H9 (cell line): ENCODE measurements around the gene JRKL. TPM values are rescaled to one million over a fixed set of nuclear protein-coding genes. Genes with fewer than 3 reads are reported as not detected.

ENCODE experiments used
- DNase-seq: peaks from one replicate; pipeline ENCODE4 v3.0.0-alpha.2; 2017
- H2AFZ ChIP-seq: one replicate; pipeline ENCODE4 v1.6.1; 2013; ENCODE audit warnings: mild to moderate bottlenecking, low read length, control low read depth, moderate library complexity
- H2AK5ac ChIP-seq: 2 replicates; pipeline ENCODE4 v1.6.1; 2013; ENCODE audit warnings: low read length, control low read depth, mixed read lengths; ENCODE audit not compliant: insufficient read length
- H2BK120ac ChIP-seq: one replicate; pipeline ENCODE4 v1.6.1; 2013; ENCODE audit warnings: low read depth, mild to moderate bottlenecking, low read length, control low read depth, inconsistent platforms; ENCODE audit not compliant: poor library complexity, severe bottlenecking
- H2BK12ac ChIP-seq: 2 replicates; pipeline ENCODE4 v1.6.1; 2013; ENCODE audit warnings: low read length, control low read depth, mixed read lengths, low read depth; ENCODE audit not compliant: insufficient read length
- H2BK15ac ChIP-seq: 2 replicates; pipeline ENCODE4 v1.6.1; 2013; ENCODE audit warnings: low read depth, low read length, control low read depth
- H2BK20ac ChIP-seq: one replicate; pipeline ENCODE4 v1.6.1; 2013; ENCODE audit warnings: low read depth, mild to moderate bottlenecking, low read length, control low read depth, inconsistent platforms; ENCODE audit not compliant: poor library complexity, severe bottlenecking
- H2BK5ac ChIP-seq: 2 replicates; pipeline ENCODE4 v1.6.1; 2013; ENCODE audit warnings: low read length, control low read depth, mixed read lengths; ENCODE audit not compliant: insufficient read length
- H3K14ac ChIP-seq: 2 replicates; pipeline ENCODE4 v1.6.1; 2013; ENCODE audit warnings: low read length, control low read depth; ENCODE audit not compliant: insufficient read depth
- H3K18ac ChIP-seq: 2 replicates; pipeline ENCODE4 v1.6.1; 2013; ENCODE audit warnings: low read depth, mild to moderate bottlenecking, mixed read lengths, low read length, control low read depth; ENCODE audit not compliant: insufficient read length
- H3K23ac ChIP-seq: 2 replicates; pipeline ENCODE4 v1.6.1; 2013; ENCODE audit warnings: low read length, control low read depth, mixed read lengths, low read depth; ENCODE audit not compliant: insufficient read length
- H3K23me2 ChIP-seq: 2 replicates; pipeline ENCODE4 v1.6.1; 2013; ENCODE audit warnings: low read depth, mild to moderate bottlenecking, mixed read lengths, low read length, control low read depth; ENCODE audit not compliant: insufficient read length, poor library complexity, severe bottlenecking
- H3K27ac ChIP-seq: 2 replicates; pipeline ENCODE4 v1.5.1; 2013; ENCODE audit warnings: low read length, control low read depth, mixed read lengths, low read depth; ENCODE audit not compliant: insufficient read length
- H3K27me3 ChIP-seq: 2 replicates; pipeline ENCODE4 v1.6.1; 2013; ENCODE audit warnings: low read length, control low read depth, inconsistent platforms; ENCODE audit not compliant: insufficient read depth
- H3K4ac ChIP-seq: 2 replicates; pipeline ENCODE4 v1.6.1; 2013; ENCODE audit warnings: low read depth, mild to moderate bottlenecking, control low read depth, inconsistent platforms, low read length, moderate library complexity
- H3K4me1 ChIP-seq: 2 replicates; pipeline ENCODE4 v1.6.1; 2013; ENCODE audit warnings: low read length, control low read depth, inconsistent platforms; ENCODE audit not compliant: insufficient read depth
- H3K4me2 ChIP-seq: 2 replicates; pipeline ENCODE4 v1.6.1; 2013; ENCODE audit warnings: low read length, control low read depth, mixed read lengths; ENCODE audit not compliant: insufficient read length, insufficient read depth
- H3K56ac ChIP-seq: 2 replicates; pipeline ENCODE4 v1.6.1; 2013; ENCODE audit warnings: low read depth, mild to moderate bottlenecking, mixed read lengths, low read length, control low read depth; ENCODE audit not compliant: insufficient read length
- H3K79me1 ChIP-seq: 2 replicates; pipeline ENCODE4 v1.6.1; 2013; ENCODE audit warnings: low read depth, mild to moderate bottlenecking, moderate library complexity, low read length, control low read depth, inconsistent platforms; ENCODE audit not compliant: insufficient read depth, poor library complexity, severe bottlenecking
- H3K79me2 ChIP-seq: 2 replicates; pipeline ENCODE4 v1.6.1; 2013; ENCODE audit warnings: low read length, control low read depth, inconsistent platforms; ENCODE audit not compliant: insufficient read depth
- H3K9ac ChIP-seq: 2 replicates; pipeline ENCODE4 v1.6.1; 2013; ENCODE audit warnings: low read length, control low read depth, mixed read lengths; ENCODE audit not compliant: insufficient read length; ENCODE audit errors: extremely low read depth
- H3K9me3 ChIP-seq: one replicate; pipeline ENCODE4 v1.6.1; 2013; ENCODE audit warnings: low read depth, low read length, inconsistent platforms; ENCODE audit not compliant: control insufficient read depth
- H3T11ph ChIP-seq: one replicate; pipeline ENCODE4 v1.6.1; 2013; ENCODE audit warnings: mild to moderate bottlenecking, low read length, control low read depth, inconsistent platforms
- H4K20me1 ChIP-seq: one replicate; pipeline ENCODE4 v1.6.1; 2013; ENCODE audit not compliant: control insufficient read depth, insufficient read length, insufficient read depth
- H4K5ac ChIP-seq: 2 replicates; pipeline ENCODE4 v1.6.1; 2013; ENCODE audit warnings: low read depth, mild to moderate bottlenecking, mixed read lengths, low read length, control low read depth; ENCODE audit not compliant: insufficient read length
- H4K8ac ChIP-seq: replicated peaks from 2 replicates; pipeline ENCODE4 v1.6.1; 2013; ENCODE audit warnings: low read length, control low read depth, mixed read lengths, low read depth; ENCODE audit not compliant: insufficient read length
- H4K91ac ChIP-seq: 2 replicates; pipeline ENCODE4 v1.6.1; 2013; ENCODE audit warnings: low read depth, mild to moderate bottlenecking, moderate library complexity, mixed read lengths, low read length, control low read depth; ENCODE audit not compliant: insufficient read length
- H3K27ac Mint-ChIP-seq, 3 experiments: 2 replicates in 2 of 3; 3 replicates in 1 of 3; pipeline ENCODE4 v1.8.0; 2020 to 2021; ENCODE audit warnings: mixed read lengths in 3 of 3, mild to moderate bottlenecking in 1 of 3, moderate library complexity in 1 of 3
- H3K27me3 Mint-ChIP-seq: 2 replicates; pipeline ENCODE4 v1.8.0; 2021; ENCODE audit warnings: low read depth, mild to moderate bottlenecking, moderate library complexity, mixed read lengths
- H3K36me3 Mint-ChIP-seq, 3 experiments: 2 replicates in 2 of 3; 3 replicates in 1 of 3; pipeline ENCODE4 v1.8.0; 2020 to 2021; ENCODE audit warnings: low read depth in 3 of 3, mixed read lengths in 3 of 3; ENCODE audit not compliant: insufficient read depth in 1 of 3
- H3K4me1 Mint-ChIP-seq, 2 experiments: 2 replicates each; pipeline ENCODE4 v1.8.0; 2020; ENCODE audit warnings: mixed read lengths in 2 of 2
- H3K4me3 Mint-ChIP-seq, 2 experiments: 2 replicates in 1 of 2; 3 replicates in 1 of 2; pipeline ENCODE4 v1.8.0; 2020 to 2021; ENCODE audit warnings: mild to moderate bottlenecking in 2 of 2, mixed read lengths in 2 of 2, moderate library complexity in 1 of 2
- H3K9me3 Mint-ChIP-seq, 2 experiments: 2 replicates in 1 of 2; 3 replicates in 1 of 2; pipeline ENCODE4 v1.8.0; 2020; ENCODE audit warnings: mild to moderate bottlenecking in 2 of 2, mixed read lengths in 2 of 2, moderate library complexity in 1 of 2
- CTCF ChIP-seq: fragments of 200-600 bp; sonication (generic); conservative IDR thresholded peaks from 3 replicates; pipeline ENCODE4 v1.8.0; 2021; ENCODE audit warnings: antibody characterized with exemption, mild to moderate bottlenecking
- WGBS: extraction: QIAGEN DNeasy Blood & Tissue Kit; methylation state at CpG from one replicate; pipeline ENCODE4 v1.1.7; 2013; ENCODE audit warnings: missing lambda C conversion rate, low lambda C conversion rate, mixed read lengths; ENCODE audit not compliant: insufficient read length; ENCODE audit errors: extremely low coverage; 5-methylcytosine and 5-hydroxymethylcytosine counted together
- total RNA-seq: library from RNA; stranded (reverse); gene quantifications from 2 replicates; pipeline ENCODE4 v1.2.1, GENCODE V29; 2021

Gene JRKL
- total RNA-seq, 1 experiment from 2014 or later = 3.6 TPM

- Mint-ChIP-seq H3K4me3 (no peak overlapping the region), H3K36me3 (peaks cover 16 to 28% (median 18%) of the 10 kb centered on the region in 3 experiments; a peak in 6 of 7 replicates), H3K4me1 (peaks cover 7 to 9% of the 10 kb centered on the region in 2 experiments; a peak in 3 of 4 replicates), H3K27me3 (no peaks in the 10 kb centered on the region), H3K27ac (no peak overlapping the region), H3K9me3 (peaks cover 17% of the 10 kb centered on the region in 2 experiments)
- Histone ChIP-seq H4K91ac (no peak overlapping the region), H2BK5ac (no peak overlapping the region), H3K56ac (no peak overlapping the region), H3K27me3 (no peaks in the 10 kb centered on the region), H2BK20ac (no peak overlapping the region), H2BK12ac (no peak overlapping the region), H2AFZ (no peak overlapping the region), H3K23me2 (peaks cover 3% of the 10 kb centered on the region), H4K8ac (no peak overlapping the region), H3T11ph (no peak overlapping the region), H2BK15ac (no peak overlapping the region), H3K14ac (no peak overlapping the region), H3K4ac (no peak overlapping the region), H2BK120ac (no peak overlapping the region), H4K20me1 (no peaks in the 10 kb centered on the region), H2AK5ac (no peak overlapping the region), H3K4me1 (no peaks in the 10 kb centered on the region; the same call in 1 of the 2 replicates), H3K79me1 (no peaks in the 10 kb centered on the region), H3K79me2 (no peaks in the 10 kb centered on the region), H3K9me3 (no peaks in the 10 kb centered on the region), H3K23ac (no peak overlapping the region), H3K4me2 (no peak overlapping the region), H3K9ac (no peak overlapping the region), H3K27ac (no peak overlapping the region), H4K5ac (no peak overlapping the region), H3K18ac (no peak overlapping the region)
- peak; percentile 83 for TF ChIP-seq CTCF
- no CpG with 5 or more reads among the region's 1 CpG for WGBS
- DNase-seq = no peak
These were observed 4.0 kb downstream of the JRKL start for GRCh38 chr11:96393753-96394348.
